Immature natural killer cell (primary cell): Measurements from ENCODE around the gene DOCK8. TPM values are rescaled to one million over a fixed set of nuclear protein-coding genes. Genes with fewer than 3 reads are reported as not detected.

Source experiments
- DNase-seq, 3 donors: peaks; one replicate each; pipeline ENCODE4 v3.0.0; 2022; ENCODE audit warnings: mixed read lengths in 1 of 3
- H3K27ac Mint-ChIP-seq, 6 donors: one replicate each; pipeline ENCODE4 v1.8.0; 2020; ENCODE audit warnings: mixed read lengths in 6 of 6, mild to moderate bottlenecking in 5 of 6, inconsistent platforms in 4 of 6, moderate library complexity in 3 of 6
- H3K27me3 Mint-ChIP-seq, 3 donors: one replicate each; pipeline ENCODE4 v1.8.0; 2020 to 2021; ENCODE audit warnings: low read depth in 3 of 3, mild to moderate bottlenecking in 3 of 3, mixed read lengths in 3 of 3, moderate library complexity in 3 of 3, inconsistent platforms in 1 of 3
- H3K36me3 Mint-ChIP-seq, 3 donors: one replicate each; pipeline ENCODE4 v1.8.0; 2020; ENCODE audit warnings: mixed read lengths in 3 of 3, inconsistent platforms in 2 of 3, mild to moderate bottlenecking in 2 of 3
- H3K4me1 Mint-ChIP-seq, 2 donors: one replicate each; pipeline ENCODE4 v1.8.0; 2020; ENCODE audit warnings: inconsistent platforms in 2 of 2, mild to moderate bottlenecking in 2 of 2, mixed read lengths in 2 of 2, moderate library complexity in 1 of 2
- H3K4me3 Mint-ChIP-seq, 5 donors: one replicate each; pipeline ENCODE4 v1.8.0; 2020; ENCODE audit warnings: mild to moderate bottlenecking in 5 of 5, mixed read lengths in 5 of 5, inconsistent platforms in 3 of 5, moderate library complexity in 3 of 5
- H3K9me3 Mint-ChIP-seq, 6 donors: one replicate each; pipeline ENCODE4 v1.8.0; 2020; ENCODE audit warnings: mild to moderate bottlenecking in 6 of 6, mixed read lengths in 6 of 6, inconsistent platforms in 4 of 6, moderate library complexity in 3 of 6
- polyA plus RNA-seq, 3 donors: library from polyadenylated mRNA; unstranded; fragments of 300-500 nt; fragmentation: Illumina TruSeq; gene quantifications; one replicate each; pipeline ENCODE4 v1.2.3, GENCODE V29; 2021

DOCK8 gene
- polyA plus RNA-seq, 3 donors from 2014 or later = 15.3 to 81.9 (median 25.7) TPM

DNA sequence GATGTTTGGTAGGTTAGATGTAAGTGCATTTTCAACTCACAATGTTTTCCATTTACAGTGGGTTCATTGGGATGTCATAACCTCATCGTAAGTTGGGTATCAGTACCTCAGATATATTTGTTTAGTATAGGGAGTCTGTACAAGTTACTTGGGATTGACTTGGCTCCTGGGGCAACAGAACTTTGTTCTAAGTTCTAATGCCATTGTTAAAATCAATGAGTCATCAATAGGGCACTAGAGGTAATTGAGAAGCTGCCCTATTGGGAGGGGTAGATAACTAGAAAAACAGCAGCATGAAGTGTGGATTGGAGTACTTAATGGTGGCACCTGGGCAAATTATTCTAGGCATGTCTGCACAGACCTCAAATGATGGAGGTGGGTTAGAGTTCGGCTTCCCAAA is 272.8 kb downstream of the DOCK8 start:
- Mint-ChIP-seq H3K36me3 (peaks cover 0 to 5% (median 3%) of the 10 kb centered on the region in 3 donors), H3K27me3 (peaks cover 0 to 8% (median 0%) of the 10 kb centered on the region in 3 donors), H3K9me3 (peaks cover 0 to 2% (median 0%) of the 10 kb centered on the region in 6 donors), H3K4me3 (no peak overlapping the region), H3K27ac (no peak overlapping the region), H3K4me1 (peaks cover 6 to 14% of the 10 kb centered on the region in 2 donors)
- no peak for DNase-seq

DNA sequence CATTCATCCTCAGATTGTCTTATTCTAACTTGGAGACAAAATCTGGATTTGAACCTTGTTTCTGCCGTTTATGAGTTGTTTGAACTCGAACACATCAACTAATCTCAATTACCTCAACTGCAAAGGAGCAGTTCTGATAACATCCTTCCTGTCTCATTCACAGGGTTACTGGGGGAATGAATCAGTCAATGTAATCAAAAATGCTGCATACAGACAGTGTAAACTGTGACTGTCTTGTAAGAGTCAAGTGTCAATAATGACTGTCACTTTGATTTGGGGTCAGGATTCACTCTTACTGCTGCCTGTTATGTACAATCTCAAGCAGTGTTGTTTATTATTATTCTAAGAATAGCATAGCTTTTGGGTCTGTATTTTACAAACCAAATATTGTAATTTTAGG is 273.8 kb downstream of the DOCK8 start:
- Mint-ChIP-seq H3K4me3 (no peak overlapping the region), H3K9me3 (peaks cover 0 to 2% (median 0%) of the 10 kb centered on the region in 6 donors), H3K36me3 (peaks cover 0 to 5% (median 3%) of the 10 kb centered on the region in 3 donors), H3K27ac (no peak overlapping the region), H3K4me1 (peaks cover 6 to 14% of the 10 kb centered on the region in 2 donors), H3K27me3 (peaks cover 0 to 8% (median 0%) of the 10 kb centered on the region in 3 donors)
- DNase-seq = no peak

DNA sequence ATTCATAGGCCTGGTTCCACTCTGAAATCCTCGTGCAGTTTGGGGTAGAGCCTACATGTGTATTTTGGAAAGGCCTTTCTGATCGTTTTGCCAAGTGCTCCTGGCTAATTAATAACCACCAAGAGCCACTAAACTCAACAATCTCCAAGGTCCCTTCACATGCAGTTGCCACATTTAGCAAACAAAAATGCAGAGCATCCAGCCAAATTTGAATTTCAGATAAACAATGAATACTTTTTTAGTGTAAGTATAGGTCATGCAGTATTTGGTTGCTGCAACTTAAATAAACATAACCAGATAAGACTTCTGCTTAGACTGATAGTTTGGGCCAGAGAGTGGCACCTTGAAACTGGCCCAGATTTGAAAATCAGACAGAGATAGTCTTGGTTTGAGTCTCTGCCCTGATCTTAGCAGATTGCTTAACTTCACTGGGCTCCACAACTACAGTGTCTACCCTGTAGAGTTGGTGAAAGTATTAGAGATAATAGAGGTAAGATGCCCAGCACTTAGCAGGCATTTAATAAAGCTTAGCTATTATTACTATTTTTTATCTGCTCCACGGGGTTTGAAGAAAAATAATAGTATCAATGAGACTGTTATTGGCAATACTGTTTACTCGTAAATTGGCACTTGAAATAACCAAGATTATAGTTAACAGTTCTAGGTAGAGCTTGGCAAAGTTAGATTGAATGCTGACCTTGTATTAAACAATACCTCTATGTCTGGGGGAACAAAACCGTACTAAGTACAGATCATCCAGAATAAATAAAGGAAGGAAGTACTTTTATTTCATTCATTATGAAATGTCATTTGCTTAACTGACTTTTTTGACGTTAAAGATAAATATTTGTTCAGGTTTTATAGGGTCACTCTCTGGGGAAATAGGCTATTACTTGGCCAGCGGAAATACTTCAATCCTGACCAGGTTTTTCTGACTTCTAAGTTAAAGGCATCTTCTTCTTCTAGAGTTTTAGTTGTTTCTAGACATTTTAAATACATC is 274.8 kb downstream of the DOCK8 start:
- no peak overlapping the region for H3K4me3 Mint-ChIP-seq
- H3K4me1 Mint-ChIP-seq = peaks cover 6 to 14% of the 10 kb centered on the region in 2 donors
- H3K27me3 Mint-ChIP-seq = peaks cover 0 to 6% (median 0%) of the 10 kb centered on the region in 3 donors
- H3K36me3 Mint-ChIP-seq = peaks cover 0 to 5% (median 0%) of the 10 kb centered on the region in 3 donors
- no peaks in the 10 kb centered on the region for H3K9me3 Mint-ChIP-seq
- DNase-seq = no peak
- no peak overlapping the region for H3K27ac Mint-ChIP-seq

DNA sequence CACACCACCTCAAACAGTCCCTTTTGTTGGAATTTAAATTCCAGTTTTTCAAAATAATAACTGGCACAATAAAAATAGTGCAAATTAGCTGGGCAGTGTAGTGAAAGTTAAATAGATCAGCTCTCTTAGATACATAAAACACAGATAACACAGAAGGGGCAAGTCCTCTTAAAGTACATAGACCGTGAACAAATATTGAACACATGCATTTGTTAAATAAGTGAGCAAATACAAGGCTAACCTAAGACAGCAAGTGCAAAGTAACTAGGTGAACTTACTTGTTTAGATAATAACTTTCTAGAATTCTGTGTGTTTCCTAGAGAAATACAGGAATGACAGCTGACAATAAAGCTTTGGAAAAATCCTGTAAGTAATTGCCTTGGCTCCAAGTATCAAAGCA is 280.1 kb downstream of the DOCK8 start:
- Mint-ChIP-seq H3K36me3 (no peaks in the 10 kb centered on the region), H3K4me1 (no peaks in the 10 kb centered on the region), H3K27me3 (peaks cover 0 to 4% (median 4%) of the 10 kb centered on the region in 3 donors), H3K4me3 (no peak overlapping the region), H3K27ac (no peak overlapping the region), H3K9me3 (no peaks in the 10 kb centered on the region)
- no peak for DNase-seq

DNA sequence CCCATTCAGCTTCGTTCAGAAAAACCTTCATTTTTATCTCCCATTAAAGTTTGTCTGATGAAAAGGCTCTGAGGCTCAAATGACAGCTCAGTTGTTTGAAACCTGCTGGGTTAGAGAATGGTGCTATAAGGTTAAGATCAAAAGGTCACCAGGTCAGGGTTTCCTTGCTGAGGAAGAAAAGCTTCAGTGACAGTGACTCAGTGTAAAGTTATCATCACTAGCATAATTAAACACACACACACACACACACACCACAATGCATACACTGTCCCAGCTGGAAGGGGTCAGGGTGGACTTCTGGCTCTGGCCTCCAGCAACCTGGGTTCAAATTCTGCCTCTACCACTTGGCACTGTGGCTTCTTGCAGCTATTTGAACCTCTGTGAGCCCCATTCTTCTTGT is 281.1 kb downstream of the DOCK8 start:
- Mint-ChIP-seq H3K4me3 (no peak overlapping the region), H3K36me3 (no peaks in the 10 kb centered on the region), H3K27ac (no peak overlapping the region)

DNA sequence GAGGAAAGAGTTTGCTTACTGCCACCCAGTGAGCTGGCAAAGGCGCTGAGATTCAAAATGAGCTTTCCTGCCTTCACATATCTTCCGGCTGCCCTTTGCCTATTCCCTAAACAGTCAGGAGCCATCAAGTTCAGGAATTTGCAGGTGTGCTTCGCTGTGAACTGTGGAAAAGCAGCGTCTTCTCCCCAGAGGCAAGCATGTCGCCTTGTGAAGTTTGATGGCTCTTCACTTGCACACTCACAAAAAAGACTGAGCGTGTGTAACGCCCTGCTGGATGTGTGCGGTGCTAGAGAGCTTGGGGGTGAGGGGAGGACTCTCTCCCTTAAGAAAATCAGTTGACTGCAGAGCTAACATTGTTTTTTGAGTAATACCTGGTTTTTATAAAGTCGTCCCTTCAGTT is 288.7 kb downstream of the DOCK8 start:
- DNase-seq = no peak
- H3K4me3 Mint-ChIP-seq = peak overlapping the region; percentile 81 to 87 (median 82)
- H3K4me1 Mint-ChIP-seq = peaks cover 9 to 13% of the 10 kb centered on the region in 2 donors
- no peaks in the 10 kb centered on the region for H3K9me3 Mint-ChIP-seq
- no peaks in the 10 kb centered on the region for H3K36me3 Mint-ChIP-seq
- no peak overlapping the region for H3K27ac Mint-ChIP-seq
- H3K27me3 Mint-ChIP-seq = peaks cover 3 to 30% (median 19%) of the 10 kb centered on the region in 3 donors

More for the DNA sequence above, 281.1 kb downstream of the DOCK8 start:
- Mint-ChIP-seq H3K27me3 (peaks cover 0 to 7% (median 4%) of the 10 kb centered on the region in 3 donors), H3K4me1 (no peaks in the 10 kb centered on the region), H3K9me3 (no peaks in the 10 kb centered on the region)
- no peak for DNase-seq

DNA sequence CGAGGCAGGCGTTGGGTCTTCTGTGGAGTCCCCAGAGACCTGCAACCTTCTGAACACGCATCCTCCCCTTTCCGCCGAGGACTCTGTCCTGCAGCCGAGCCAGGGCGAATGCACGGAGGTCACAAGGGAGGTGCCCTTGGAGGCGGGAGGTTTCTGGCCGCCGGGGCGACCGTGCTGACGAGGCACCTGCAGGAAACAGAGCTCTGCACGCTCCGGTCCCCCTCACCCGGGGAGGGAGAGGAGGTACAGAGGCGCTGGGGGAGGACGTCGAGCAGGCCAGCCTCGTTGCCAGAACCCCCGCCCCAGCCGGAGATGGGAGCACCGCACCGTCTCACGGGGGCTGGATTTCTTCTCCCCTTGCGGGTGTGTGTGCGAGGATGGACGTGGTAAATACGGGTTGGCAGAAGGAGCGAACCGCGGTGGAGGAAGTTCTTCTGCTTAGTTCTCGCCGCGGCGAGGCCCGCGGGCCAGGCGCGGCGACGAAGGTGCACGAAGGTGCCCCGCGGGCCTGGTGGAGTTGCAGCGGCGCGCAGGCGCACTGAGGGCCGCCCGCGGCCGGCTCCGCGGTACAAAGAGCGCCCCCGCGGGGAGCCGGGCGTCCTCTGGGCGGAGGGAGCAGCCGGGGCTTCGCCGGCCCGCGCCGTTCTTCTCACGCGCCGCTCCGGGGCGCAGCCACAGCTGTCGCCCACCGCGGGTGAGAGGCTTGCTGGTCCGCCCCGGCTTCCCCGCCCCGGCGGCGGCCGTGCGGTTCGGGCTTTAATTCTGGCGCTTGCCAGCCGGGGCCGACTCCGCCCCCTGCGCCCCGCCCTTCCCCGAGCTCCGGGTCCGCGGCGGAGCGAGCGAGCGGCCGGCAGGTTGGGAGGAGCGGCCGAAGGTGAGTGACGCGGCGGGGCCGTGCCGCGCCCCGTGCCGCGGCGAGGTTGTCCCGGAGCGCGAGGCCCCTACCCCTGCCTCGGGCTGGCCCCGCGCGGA is 289.5 kb downstream of the DOCK8 start, which contains the start of gene KANK1:
Gene KANK1, plus strand, starts transcription at position 815 of the 972 bp plus-strand sequence.
- peaks cover 9 to 13% of the 10 kb centered on the region in 2 donors for H3K4me1 Mint-ChIP-seq
- no peak within 1 kb of the TSS for H3K27ac Mint-ChIP-seq
- H3K36me3 Mint-ChIP-seq = no peaks in the 10 kb centered on the region
- peak within 1 kb of the TSS; percentile 81 to 87 (median 82) for H3K4me3 Mint-ChIP-seq
- H3K9me3 Mint-ChIP-seq = no peaks in the 10 kb centered on the region
- peaks cover 8 to 32% (median 19%) of the 10 kb centered on the region in 3 donors for H3K27me3 Mint-ChIP-seq
- peak; percentile 70 to 74 (median 72) for DNase-seq

DNA sequence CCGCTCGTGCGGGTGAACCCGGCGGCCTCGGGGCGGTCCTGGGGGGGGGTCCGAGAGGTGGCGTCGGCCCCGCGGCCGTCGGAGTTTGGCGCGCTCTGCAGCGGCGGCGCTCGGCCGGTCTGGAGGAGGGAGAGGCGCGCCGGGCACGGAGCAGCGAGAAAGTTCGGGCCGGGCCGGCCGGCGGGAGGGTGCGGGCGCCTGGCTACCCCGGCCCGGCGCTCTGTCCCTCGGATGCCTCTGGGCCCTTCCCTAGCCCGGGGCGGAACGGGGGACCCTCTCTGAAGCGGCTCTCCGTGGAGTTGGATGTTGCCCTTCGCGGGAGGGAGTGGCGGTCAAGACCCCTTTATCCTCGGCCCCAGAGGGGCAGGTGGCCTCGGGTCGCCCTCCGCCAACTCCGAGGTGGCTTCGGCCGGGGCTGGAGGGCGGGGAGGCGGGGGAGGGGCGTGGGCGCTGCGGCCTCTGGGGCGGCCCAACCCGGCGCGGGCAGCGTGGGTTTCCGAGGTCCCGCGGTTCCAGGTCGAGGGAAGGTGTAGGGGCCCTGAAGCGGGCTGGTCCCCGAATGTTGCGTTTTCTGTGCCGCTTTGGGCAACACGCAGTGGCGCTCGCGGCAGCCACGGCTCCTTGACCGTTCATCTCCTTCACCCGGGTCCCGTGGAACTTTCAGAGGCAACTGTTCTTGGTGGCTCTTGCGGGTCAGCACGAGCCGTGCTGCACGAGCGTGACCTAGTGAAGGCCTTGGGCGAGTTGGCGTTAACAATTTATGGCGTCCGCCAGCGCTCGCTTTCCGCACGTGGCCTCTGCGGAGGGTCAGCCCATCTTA is 290.5 kb downstream of the DOCK8 start:
- Mint-ChIP-seq H3K4me3 (peak overlapping the region; percentile 52 to 79 (median 66)), H3K27ac (no peak overlapping the region), H3K27me3 (peaks cover 9 to 32% (median 16%) of the 10 kb centered on the region in 3 donors)

DNA sequence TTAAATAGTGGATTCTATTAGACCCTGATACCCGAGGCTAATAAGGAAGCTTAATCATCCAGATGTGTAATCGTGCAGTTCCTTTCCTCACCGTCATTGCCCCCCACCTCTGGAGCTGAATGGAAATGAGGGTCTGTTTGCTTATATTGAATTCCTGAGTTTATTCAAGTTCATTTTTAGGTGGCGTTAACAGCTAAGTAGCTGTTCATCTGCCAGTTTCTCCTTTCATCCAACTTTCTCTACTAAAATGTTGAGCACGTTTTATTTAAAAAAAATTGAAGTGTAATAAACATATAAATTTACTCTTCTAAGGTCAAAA is 291.0 kb downstream of the DOCK8 start:
- no peaks in the 10 kb centered on the region for H3K9me3 Mint-ChIP-seq
- peak overlapping the region; percentile 52 to 79 (median 66) for H3K4me3 Mint-ChIP-seq
- no peak for DNase-seq
- H3K27me3 Mint-ChIP-seq = peaks cover 9 to 32% (median 16%) of the 10 kb centered on the region in 3 donors
- H3K36me3 Mint-ChIP-seq = no peaks in the 10 kb centered on the region
- no peak overlapping the region for H3K27ac Mint-ChIP-seq
- peaks cover 9 to 13% of the 10 kb centered on the region in 2 donors for H3K4me1 Mint-ChIP-seq

More for the DNA sequence above, 290.5 kb downstream of the DOCK8 start:
- Mint-ChIP-seq H3K9me3 (no peaks in the 10 kb centered on the region), H3K4me1 (peaks cover 9 to 13% of the 10 kb centered on the region in 2 donors), H3K36me3 (no peaks in the 10 kb centered on the region)
- DNase-seq = peak in 2 of 3 donors; percentile 2 to 5

DNA sequence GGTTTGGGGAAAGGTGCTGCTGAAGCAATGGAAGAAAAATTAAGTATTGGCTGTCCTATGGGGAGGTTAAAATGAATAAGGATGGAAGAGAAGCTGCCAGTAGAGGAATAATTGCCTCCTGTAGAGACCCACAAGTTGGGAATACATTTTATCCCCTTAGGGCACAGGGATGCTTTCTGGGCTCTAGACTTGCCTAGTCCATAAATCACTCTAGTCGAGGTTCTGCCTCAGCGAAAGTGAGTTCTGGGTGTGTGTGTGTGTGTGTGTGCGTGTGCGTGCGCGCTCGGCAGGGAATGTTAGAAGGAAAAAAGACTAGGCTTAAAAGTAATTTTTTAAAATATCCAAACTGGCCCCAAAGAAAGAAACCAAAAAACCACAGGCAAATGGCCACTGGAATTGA is 291.6 kb downstream of the DOCK8 start:
- peaks cover 9 to 30% (median 16%) of the 10 kb centered on the region in 3 donors for H3K27me3 Mint-ChIP-seq
- no peaks in the 10 kb centered on the region for H3K36me3 Mint-ChIP-seq
- peak overlapping the region in 3 of 5 donors; percentile 52 to 79 (median 70) for H3K4me3 Mint-ChIP-seq
- no peak for DNase-seq
- peaks cover 9 to 13% of the 10 kb centered on the region in 2 donors for H3K4me1 Mint-ChIP-seq
- H3K27ac Mint-ChIP-seq = no peak overlapping the region
- no peaks in the 10 kb centered on the region for H3K9me3 Mint-ChIP-seq

DNA sequence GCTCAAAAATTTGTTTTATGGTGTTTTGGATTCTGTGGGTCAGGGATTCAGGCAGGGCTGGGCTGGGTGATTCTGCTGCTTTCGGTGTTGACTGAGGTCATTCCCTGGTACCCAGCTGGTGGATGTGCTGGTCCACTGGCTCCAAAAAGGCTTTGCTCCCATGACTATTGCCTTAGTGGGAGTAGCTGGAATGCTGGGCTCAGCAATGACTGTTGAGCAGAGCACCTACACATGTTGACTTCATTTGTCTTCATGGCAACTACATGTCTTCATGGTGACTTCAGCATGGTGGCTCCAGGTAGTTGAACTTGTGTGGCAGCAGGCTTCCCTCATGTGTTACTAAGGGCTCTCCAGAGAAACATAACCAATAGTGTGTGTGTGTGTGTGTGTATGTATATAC is 297.2 kb downstream of the DOCK8 start:
- Mint-ChIP-seq H3K36me3 (no peaks in the 10 kb centered on the region), H3K27ac (peak overlapping the region in 1 of 6 donors; percentile 20), H3K4me3 (no peak overlapping the region), H3K27me3 (peaks cover 4 to 6% (median 5%) of the 10 kb centered on the region in 3 donors), H3K9me3 (no peaks in the 10 kb centered on the region), H3K4me1 (peaks cover 3 to 8% of the 10 kb centered on the region in 2 donors)
- DNase-seq = no peak

DNA sequence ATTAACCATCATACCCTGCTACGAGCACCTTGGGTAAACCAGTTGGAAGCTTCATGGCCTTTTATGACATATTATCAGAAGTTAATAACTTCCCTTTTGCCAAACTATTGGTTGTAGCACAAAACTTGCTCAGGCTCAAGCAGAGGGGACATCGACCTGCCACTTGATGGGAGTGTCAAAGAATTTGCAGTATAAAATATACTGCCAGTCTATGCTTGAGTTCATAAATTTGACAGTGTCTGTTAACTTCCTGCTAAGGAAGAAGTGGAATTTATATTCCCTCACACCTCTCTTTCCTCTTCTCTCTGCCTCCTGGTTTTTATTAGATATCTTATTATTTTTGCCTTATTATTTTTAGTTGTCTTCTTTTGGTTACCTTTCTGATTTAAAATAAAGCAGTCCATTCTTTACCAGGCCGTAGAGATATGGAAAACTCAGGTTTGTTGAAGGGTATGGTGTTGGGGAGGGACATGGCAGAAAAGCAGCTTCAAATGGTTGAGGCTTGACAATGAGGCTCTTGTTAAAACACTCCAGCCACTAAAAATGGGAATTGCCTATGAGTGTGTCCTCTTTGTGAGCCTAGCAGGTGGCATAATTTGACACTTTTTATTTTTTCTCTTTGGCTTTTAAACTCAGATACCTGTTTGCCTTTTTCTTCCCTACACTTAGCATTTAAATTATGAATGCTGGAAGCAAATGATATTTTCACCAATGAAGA is 298.0 kb downstream of the DOCK8 start:
- H3K4me3 Mint-ChIP-seq = no peak overlapping the region

More for the DNA sequence above, 298.0 kb downstream of the DOCK8 start:
- peaks cover 4 to 6% (median 5%) of the 10 kb centered on the region in 3 donors for H3K27me3 Mint-ChIP-seq
- DNase-seq = no peak
- no peaks in the 10 kb centered on the region for H3K9me3 Mint-ChIP-seq
- peaks cover 3 to 8% of the 10 kb centered on the region in 2 donors for H3K4me1 Mint-ChIP-seq
- no peaks in the 10 kb centered on the region for H3K36me3 Mint-ChIP-seq
- no peak overlapping the region for H3K27ac Mint-ChIP-seq
